GM12878 (cell line): Measurements from ENCODE around the gene MLKL. TPM values are rescaled to one million over a fixed set of nuclear protein-coding genes. Genes with fewer than 3 reads are reported as not detected.

Experiments
- ATAC-seq: fragments of 200-7000 bp; cut with Tn5 transposase; 3 replicates; pipeline ENCODE4 v1.9.1; 2020; ENCODE audit warnings: mild to moderate bottlenecking, moderate library complexity
- BruUV-seq: library from RNA; stranded (reverse); fragments of 400-500 nt; replicated peaks from 2 replicates; lab custom pipeline; 2021; lab: Mats Ljungman, UMichigan
- CTCF ChIA-PET: fragments of 300-600 bp; sonication (Branson Sonifier 250); formaldehyde crosslinking; extraction: SDS; loops from one replicate; lab custom pipeline; 2021; ENCODE audit warnings: inconsistent platforms; lab: Yijun Ruan, JAX
- POLR2A ChIA-PET: fragments of 350-600 bp; formaldehyde crosslinking; extraction: SDS; loops from one replicate; lab custom pipeline; 2021; ENCODE audit warnings: inconsistent platforms; lab: Charles Lee
- RAD21 ChIA-PET: fragments of 300-600 bp; sonication (Branson Sonifier 250); formaldehyde crosslinking; loops from one replicate; lab custom pipeline; 2023; ENCODE audit warnings: antibody characterized with exemption; ENCODE audit not compliant: unreplicated experiment; lab: Charles Lee
- SMC1A ChIA-PET: fragments of 300-600 bp; sonication (Branson Sonifier 250); formaldehyde crosslinking; loops from one replicate; lab custom pipeline; 2023; ENCODE audit not compliant: unreplicated experiment, uncharacterized antibody; lab: Charles Lee
- DNase-seq: peaks from one replicate; pipeline ENCODE4 v3.0.0-alpha.2; 2011; ENCODE audit warnings: low read depth, low spot score
- FAIRE-seq: peaks from 3 replicates; lab custom pipeline; 2011; peaks lifted over from hg19 to GRCh38; lab: Jason Lieb, UNC
- H2AFZ ChIP-seq: 2 replicates; pipeline ENCODE4 v1.6.0; 2011; ENCODE audit warnings: low read depth, low read length, control low read depth; ENCODE audit not compliant: control insufficient read depth
- H3K27ac ChIP-seq: 2 replicates; pipeline ENCODE4 v1.5.1; 2011; ENCODE audit warnings: control low read depth; ENCODE audit not compliant: control insufficient read depth, insufficient read depth
- H3K27me3 ChIP-seq, 2 experiments: replicated peaks in 1 of 2; 2 replicates each; pipeline versions ENCODE4 v1.6.0 to v1.6.1; 2011; ENCODE audit warnings: low read length in 1 of 2; ENCODE audit not compliant: control insufficient read depth in 2 of 2, insufficient read depth in 2 of 2
- H3K36me3 ChIP-seq, 2 experiments: 2 replicates each; pipeline ENCODE4 v1.5.1; 2011; ENCODE audit warnings: low read length in 1 of 2; ENCODE audit not compliant: control insufficient read depth in 2 of 2, insufficient read depth in 2 of 2
- H3K4me1 ChIP-seq: 2 replicates; pipeline ENCODE4 v1.6.1; 2011; ENCODE audit warnings: mild to moderate bottlenecking, low read length, moderate library complexity, mixed read lengths; ENCODE audit not compliant: control insufficient read depth, insufficient read depth
- H3K4me2 ChIP-seq: 2 replicates; pipeline ENCODE4 v1.6.0; 2011; ENCODE audit warnings: control low read depth; ENCODE audit not compliant: control insufficient read depth, insufficient read depth
- H3K4me3 ChIP-seq: fragments of 200-600 bp; sonication (generic); 2 replicates; pipeline ENCODE4 v1.5.1; 2016
- H3K79me2 ChIP-seq: 2 replicates; pipeline ENCODE4 v1.6.0; 2011; ENCODE audit warnings: low read length; ENCODE audit not compliant: control insufficient read depth, insufficient read depth
- H3K9ac ChIP-seq: 2 replicates; pipeline ENCODE4 v1.8.0; 2011; ENCODE audit warnings: low read length, control low read depth, mixed read lengths; ENCODE audit not compliant: control insufficient read depth, insufficient read depth
- H3K9me3 ChIP-seq: replicated peaks from 3 replicates; pipeline ENCODE4 v1.5.1; 2011; ENCODE audit warnings: mild to moderate bottlenecking, low read length; ENCODE audit not compliant: control insufficient read depth, insufficient read depth
- H4K20me1 ChIP-seq: 2 replicates; pipeline ENCODE4 v1.6.0; 2011; ENCODE audit not compliant: control insufficient read depth, insufficient read depth
- ETV6 ChIP-seq, 2 experiments: fragments of 450-650 bp in 1 of 2; IDR thresholded peaks in 1 of 2; conservative IDR thresholded peaks in 1 of 2; 2 replicates each; pipeline ENCODE4 v1.6.1; 2014; ENCODE audit warnings: antibody characterized with exemption in 1 of 2, borderline replicate concordance in 1 of 2, low read depth in 1 of 2, mild to moderate bottlenecking in 1 of 2, moderate library complexity in 1 of 2
- EZH2 ChIP-seq: IDR thresholded peaks from 2 replicates; pipeline ENCODE4 v1.6.1; 2012; ENCODE audit warnings: low read depth, mild to moderate bottlenecking, control low read depth, inconsistent platforms, low read length, borderline replicate concordance; ENCODE audit not compliant: control insufficient read depth
- JUND ChIP-seq: IDR thresholded peaks from 2 replicates; pipeline ENCODE4 v1.6.1; 2012; ENCODE audit warnings: low read depth, mild to moderate bottlenecking, low read length, improper control_type of control experiment, moderate library complexity
- MEF2B ChIP-seq: fragments of 450-650 bp; IDR thresholded peaks from 2 replicates; pipeline ENCODE4 v1.6.1; 2018; ENCODE audit warnings: mild to moderate bottlenecking, moderate library complexity; ENCODE audit not compliant: partially characterized antibody, poor library complexity, severe bottlenecking
- SRF ChIP-seq, 2 experiments: IDR thresholded peaks; 2 replicates each; pipeline ENCODE4 v1.6.1; 2011; ENCODE audit warnings: low read depth in 2 of 2, low read length in 2 of 2, mild to moderate bottlenecking in 1 of 2, moderate library complexity in 1 of 2
- ZNF217 ChIP-seq: fragments of 450-650 bp; IDR thresholded peaks from 2 replicates; pipeline ENCODE4 v1.6.1; 2017; ENCODE audit warnings: antibody characterized with exemption, mild to moderate bottlenecking
- WGBS: methylation state at CpG from one replicate; pipeline ENCODE4 v1.1.6; 2016; ENCODE audit warnings: low lambda C conversion rate; ENCODE audit not compliant: insufficient replicate concordance, insufficient coverage; ENCODE audit errors: missing lambda C conversion rate; 5-methylcytosine and 5-hydroxymethylcytosine counted together
- in situ Hi-C: fragments of 300-500 bp; cut with MboI; formaldehyde crosslinking; loops from 9 replicates; pipeline ENCODE4 v1.14.3; 2018; ENCODE audit warnings: mixed read lengths
- intact Hi-C: fragments of 100-400 bp; cut with micrococcal nuclease; formaldehyde crosslinking; loops from one replicate; pipeline ENCODE4 v1.14.2; 2022; ENCODE audit not compliant: unreplicated experiment
- polyA plus RNA-seq, 11 experiments: library from polyadenylated mRNA; depleted of rRNA in 4 of 11; unstranded in 6 of 11; stranded (reverse) in 5 of 11; fragments of >200 nt; fragmentation: Nextera tagmentation in 4 of 11; fragmentation: Illumina TruSeq in 1 of 11; extraction: Ambion mirVana in 4 of 11; extraction: Trizol in 1 of 11; gene quantifications; 1 replicate in 1 of 11; 2 replicates in 10 of 11; pipeline versions ENCODE4 v1.2.1 to v1.2.3, GENCODE V29; 2011 to 2016; ENCODE audit warnings: inconsistent platforms in 2 of 11, missing spikeins in 2 of 11, low read depth in 1 of 11
- total RNA-seq, 4 experiments: library from RNA; depleted of rRNA in 3 of 4; stranded (reverse); fragments of >200 nt in 3 of 4; fragmentation: Illumina TruSeq in 1 of 4; extraction: Trizol in 1 of 4; gene quantifications; 2 replicates each; pipeline versions ENCODE4 v1.2.1 to v1.2.3, GENCODE V29; 2013 to 2021
- TF ChIP-seq, protein P1 (sequence below): fragments of 450-650 bp; formaldehyde crosslinking; IDR thresholded peaks from 2 replicates; pipeline ENCODE4 v1.4.0; 2020; ENCODE audit warnings: mild to moderate bottlenecking, moderate library complexity
- TF ChIP-seq, protein P2 (sequence below): fragments of 450-650 bp; IDR thresholded peaks from 2 replicates; pipeline ENCODE4 v1.6.1; 2016; ENCODE audit warnings: mild to moderate bottlenecking
- TF ChIP-seq, protein P3 (sequence below): fragments of 450-650 bp; IDR thresholded peaks from 2 replicates; pipeline ENCODE4 v1.6.1; 2017; ENCODE audit warnings: mild to moderate bottlenecking, moderate library complexity
- TF ChIP-seq, protein P4 (sequence below): fragments of 450-650 bp; IDR thresholded peaks from 2 replicates; pipeline ENCODE4 v1.6.1; 2017; ENCODE audit warnings: mild to moderate bottlenecking

Gene MLKL
- total and polyA plus RNA-seq, 10 of the 15 experiments (the other 5 are each of a cell fraction or from before 2014, with no cell fraction given) = 3.8 to 14.5 (median 11.2) TPM

DNA sequence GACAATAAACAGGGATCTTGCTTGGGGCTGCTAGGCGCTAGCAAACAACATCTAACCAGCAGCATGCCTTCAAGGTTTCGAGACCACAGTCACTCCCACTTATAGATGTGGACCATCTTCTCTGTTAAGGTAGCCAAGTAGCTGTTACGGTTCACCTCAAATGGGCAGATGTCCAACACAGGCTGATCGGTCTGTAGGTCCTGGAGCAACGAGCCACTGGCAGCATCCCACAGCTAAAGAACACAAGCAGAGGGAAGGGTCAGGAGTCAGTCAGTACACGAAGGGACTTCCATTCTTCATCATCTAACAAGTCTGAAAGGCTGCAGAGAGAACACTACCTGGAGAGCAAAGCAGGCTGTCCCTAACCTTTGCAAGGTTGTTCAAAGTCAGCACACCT lies 76.8 kb downstream of the MLKL start:
- ChIA-PET CTCF (interaction anchor here (0.9 to 1.4 kb wide), 3 partner anchors 67 to 315 kb away, joined by 4 to 5 read pairs (median 5); no protein-coding TSS in a partner anchor), SMC1A (interaction anchor here (0.7 to 1.7 kb wide), 4 partner anchors 35 to 319 kb away, joined by 3 to 4 read pairs (median 3); no protein-coding TSS in a partner anchor), POLR2A (no interaction called here), RAD21 (interaction anchor here (1.5 kb wide), 1 partner anchor 15 kb away, joined by 4 read pairs; no protein-coding TSS in a partner anchor)
- TF ChIP-seq MEF2B (no peak), EZH2 (no peak), ZNF217 (no peak), ETV6 (conservative IDR thresholded peaks at IDR 0.05 in 1 of 2, IDR thresholded peaks at IDR 0.05 in 1 of 2; ENCODE audit: borderline replicate concordance in 1 of 2, low read depth in 1 of 2) (no peak), JUND (no peak), SRF (IDR thresholded peaks at IDR 0.05; ENCODE audit: low read depth in 2 of 2, low read length in 2 of 2) (no peak)
- TF ChIP-seq, protein P1, sequence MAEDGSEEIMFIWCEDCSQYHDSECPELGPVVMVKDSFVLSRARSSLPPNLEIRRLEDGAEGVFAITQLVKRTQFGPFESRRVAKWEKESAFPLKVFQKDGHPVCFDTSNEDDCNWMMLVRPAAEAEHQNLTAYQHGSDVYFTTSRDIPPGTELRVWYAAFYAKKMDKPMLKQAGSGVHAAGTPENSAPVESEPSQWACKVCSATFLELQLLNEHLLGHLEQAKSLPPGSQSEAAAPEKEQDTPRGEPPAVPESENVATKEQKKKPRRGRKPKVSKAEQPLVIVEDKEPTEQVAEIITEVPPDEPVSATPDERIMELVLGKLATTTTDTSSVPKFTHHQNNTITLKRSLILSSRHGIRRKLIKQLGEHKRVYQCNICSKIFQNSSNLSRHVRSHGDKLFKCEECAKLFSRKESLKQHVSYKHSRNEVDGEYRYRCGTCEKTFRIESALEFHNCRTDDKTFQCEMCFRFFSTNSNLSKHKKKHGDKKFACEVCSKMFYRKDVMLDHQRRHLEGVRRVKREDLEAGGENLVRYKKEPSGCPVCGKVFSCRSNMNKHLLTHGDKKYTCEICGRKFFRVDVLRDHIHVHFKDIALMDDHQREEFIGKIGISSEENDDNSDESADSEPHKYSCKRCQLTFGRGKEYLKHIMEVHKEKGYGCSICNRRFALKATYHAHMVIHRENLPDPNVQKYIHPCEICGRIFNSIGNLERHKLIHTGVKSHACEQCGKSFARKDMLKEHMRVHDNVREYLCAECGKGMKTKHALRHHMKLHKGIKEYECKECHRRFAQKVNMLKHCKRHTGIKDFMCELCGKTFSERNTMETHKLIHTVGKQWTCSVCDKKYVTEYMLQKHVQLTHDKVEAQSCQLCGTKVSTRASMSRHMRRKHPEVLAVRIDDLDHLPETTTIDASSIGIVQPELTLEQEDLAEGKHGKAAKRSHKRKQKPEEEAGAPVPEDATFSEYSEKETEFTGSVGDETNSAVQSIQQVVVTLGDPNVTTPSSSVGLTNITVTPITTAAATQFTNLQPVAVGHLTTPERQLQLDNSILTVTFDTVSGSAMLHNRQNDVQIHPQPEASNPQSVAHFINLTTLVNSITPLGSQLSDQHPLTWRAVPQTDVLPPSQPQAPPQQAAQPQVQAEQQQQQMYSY = no peak
- TF ChIP-seq, protein P2, sequence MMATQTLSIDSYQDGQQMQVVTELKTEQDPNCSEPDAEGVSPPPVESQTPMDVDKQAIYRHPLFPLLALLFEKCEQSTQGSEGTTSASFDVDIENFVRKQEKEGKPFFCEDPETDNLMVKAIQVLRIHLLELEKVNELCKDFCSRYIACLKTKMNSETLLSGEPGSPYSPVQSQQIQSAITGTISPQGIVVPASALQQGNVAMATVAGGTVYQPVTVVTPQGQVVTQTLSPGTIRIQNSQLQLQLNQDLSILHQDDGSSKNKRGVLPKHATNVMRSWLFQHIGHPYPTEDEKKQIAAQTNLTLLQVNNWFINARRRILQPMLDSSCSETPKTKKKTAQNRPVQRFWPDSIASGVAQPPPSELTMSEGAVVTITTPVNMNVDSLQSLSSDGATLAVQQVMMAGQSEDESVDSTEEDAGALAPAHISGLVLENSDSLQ = no peak
- TF ChIP-seq, protein P3, sequence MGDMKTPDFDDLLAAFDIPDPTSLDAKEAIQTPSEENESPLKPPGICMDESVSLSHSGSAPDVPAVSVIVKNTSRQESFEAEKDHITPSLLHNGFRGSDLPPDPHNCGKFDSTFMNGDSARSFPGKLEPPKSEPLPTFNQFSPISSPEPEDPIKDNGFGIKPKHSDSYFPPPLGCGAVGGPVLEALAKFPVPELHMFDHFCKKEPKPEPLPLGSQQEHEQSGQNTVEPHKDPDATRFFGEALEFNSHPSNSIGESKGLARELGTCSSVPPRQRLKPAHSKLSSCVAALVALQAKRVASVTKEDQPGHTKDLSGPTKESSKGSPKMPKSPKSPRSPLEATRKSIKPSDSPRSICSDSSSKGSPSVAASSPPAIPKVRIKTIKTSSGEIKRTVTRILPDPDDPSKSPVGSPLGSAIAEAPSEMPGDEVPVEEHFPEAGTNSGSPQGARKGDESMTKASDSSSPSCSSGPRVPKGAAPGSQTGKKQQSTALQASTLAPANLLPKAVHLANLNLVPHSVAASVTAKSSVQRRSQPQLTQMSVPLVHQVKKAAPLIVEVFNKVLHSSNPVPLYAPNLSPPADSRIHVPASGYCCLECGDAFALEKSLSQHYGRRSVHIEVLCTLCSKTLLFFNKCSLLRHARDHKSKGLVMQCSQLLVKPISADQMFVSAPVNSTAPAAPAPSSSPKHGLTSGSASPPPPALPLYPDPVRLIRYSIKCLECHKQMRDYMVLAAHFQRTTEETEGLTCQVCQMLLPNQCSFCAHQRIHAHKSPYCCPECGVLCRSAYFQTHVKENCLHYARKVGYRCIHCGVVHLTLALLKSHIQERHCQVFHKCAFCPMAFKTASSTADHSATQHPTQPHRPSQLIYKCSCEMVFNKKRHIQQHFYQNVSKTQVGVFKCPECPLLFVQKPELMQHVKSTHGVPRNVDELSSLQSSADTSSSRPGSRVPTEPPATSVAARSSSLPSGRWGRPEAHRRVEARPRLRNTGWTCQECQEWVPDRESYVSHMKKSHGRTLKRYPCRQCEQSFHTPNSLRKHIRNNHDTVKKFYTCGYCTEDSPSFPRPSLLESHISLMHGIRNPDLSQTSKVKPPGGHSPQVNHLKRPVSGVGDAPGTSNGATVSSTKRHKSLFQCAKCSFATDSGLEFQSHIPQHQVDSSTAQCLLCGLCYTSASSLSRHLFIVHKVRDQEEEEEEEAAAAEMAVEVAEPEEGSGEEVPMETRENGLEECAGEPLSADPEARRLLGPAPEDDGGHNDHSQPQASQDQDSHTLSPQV = no peak
- TF ChIP-seq, protein P4, sequence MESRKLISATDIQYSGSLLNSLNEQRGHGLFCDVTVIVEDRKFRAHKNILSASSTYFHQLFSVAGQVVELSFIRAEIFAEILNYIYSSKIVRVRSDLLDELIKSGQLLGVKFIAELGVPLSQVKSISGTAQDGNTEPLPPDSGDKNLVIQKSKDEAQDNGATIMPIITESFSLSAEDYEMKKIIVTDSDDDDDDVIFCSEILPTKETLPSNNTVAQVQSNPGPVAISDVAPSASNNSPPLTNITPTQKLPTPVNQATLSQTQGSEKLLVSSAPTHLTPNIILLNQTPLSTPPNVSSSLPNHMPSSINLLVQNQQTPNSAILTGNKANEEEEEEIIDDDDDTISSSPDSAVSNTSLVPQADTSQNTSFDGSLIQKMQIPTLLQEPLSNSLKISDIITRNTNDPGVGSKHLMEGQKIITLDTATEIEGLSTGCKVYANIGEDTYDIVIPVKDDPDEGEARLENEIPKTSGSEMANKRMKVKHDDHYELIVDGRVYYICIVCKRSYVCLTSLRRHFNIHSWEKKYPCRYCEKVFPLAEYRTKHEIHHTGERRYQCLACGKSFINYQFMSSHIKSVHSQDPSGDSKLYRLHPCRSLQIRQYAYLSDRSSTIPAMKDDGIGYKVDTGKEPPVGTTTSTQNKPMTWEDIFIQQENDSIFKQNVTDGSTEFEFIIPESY = no peak
- FAIRE-seq = no peak
- WGBS = 83% methylated on average over 6 of the region's 6 CpGs
- no peak overlapping the region for H2AFZ ChIP-seq
- intact Hi-C loops = loop anchor here (2.0 kb wide), 2 partner anchors 129 to 315 kb away; no protein-coding TSS in a partner anchor
- no peak for DNase-seq
- in situ Hi-C loops = loop anchor here (10.0 kb wide), 1 partner anchor 309 kb away; no protein-coding TSS in a partner anchor
- no peaks in the 10 kb centered on the region for H3K9me3 ChIP-seq
- no peak for ATAC-seq
- H3K27ac ChIP-seq = no peak overlapping the region
- peaks cover 27 to 30% of the 10 kb centered on the region in 2 experiments for H3K36me3 ChIP-seq
- H3K79me2 ChIP-seq = no peaks in the 10 kb centered on the region
- H3K4me2 ChIP-seq = no peak overlapping the region
- H4K20me1 ChIP-seq = no peaks in the 10 kb centered on the region; the same call in 1 of the 2 replicates
- no TSS peak for BruUV-seq
- H3K9ac ChIP-seq = no peak overlapping the region
- no peak overlapping the region for H3K4me3 ChIP-seq
- H3K27me3 ChIP-seq = no peaks in the 10 kb centered on the region
- peaks cover 9% of the 10 kb centered on the region for H3K4me1 ChIP-seq
